GM12878 (cell line): ENCODE data around the gene SRSF2. TPM values are rescaled to one million over a fixed set of nuclear protein-coding genes. Genes with fewer than 3 reads are reported as not detected.
"Not testable (repeated sequence)": the region's sequence is repeated elsewhere in the genome, so short reads cannot be mapped to it uniquely, and the experiment has no call there.

Source experiments
- ATAC-seq: fragments of 200-7000 bp; cut with Tn5 transposase; 3 replicates; pipeline ENCODE4 v1.9.1; 2020; ENCODE audit warnings: mild to moderate bottlenecking, moderate library complexity
- BruUV-seq: library from RNA; stranded (reverse); fragments of 400-500 nt; replicated peaks from 2 replicates; lab custom pipeline; 2021; lab: Mats Ljungman, UMichigan
- CTCF ChIA-PET: fragments of 300-600 bp; sonication (Branson Sonifier 250); formaldehyde crosslinking; extraction: SDS; loops from one replicate; lab custom pipeline; 2021; ENCODE audit warnings: inconsistent platforms; lab: Yijun Ruan, JAX
- POLR2A ChIA-PET: fragments of 350-600 bp; formaldehyde crosslinking; extraction: SDS; loops from one replicate; lab custom pipeline; 2021; ENCODE audit warnings: inconsistent platforms; lab: Charles Lee
- RAD21 ChIA-PET: fragments of 300-600 bp; sonication (Branson Sonifier 250); formaldehyde crosslinking; loops from one replicate; lab custom pipeline; 2023; ENCODE audit warnings: antibody characterized with exemption; ENCODE audit not compliant: unreplicated experiment; lab: Charles Lee
- SMC1A ChIA-PET: fragments of 300-600 bp; sonication (Branson Sonifier 250); formaldehyde crosslinking; loops from one replicate; lab custom pipeline; 2023; ENCODE audit not compliant: unreplicated experiment, uncharacterized antibody; lab: Charles Lee
- DNase-seq: peaks from one replicate; pipeline ENCODE4 v3.0.0-alpha.2; 2011; ENCODE audit warnings: low read depth, low spot score
- FAIRE-seq: peaks from 3 replicates; lab custom pipeline; 2011; peaks lifted over from hg19 to GRCh38; lab: Jason Lieb, UNC
- H2AFZ ChIP-seq: 2 replicates; pipeline ENCODE4 v1.6.0; 2011; ENCODE audit warnings: low read depth, low read length, control low read depth; ENCODE audit not compliant: control insufficient read depth
- H3K27ac ChIP-seq: 2 replicates; pipeline ENCODE4 v1.5.1; 2011; ENCODE audit warnings: control low read depth; ENCODE audit not compliant: control insufficient read depth, insufficient read depth
- H3K27me3 ChIP-seq, 2 experiments: replicated peaks in 1 of 2; 2 replicates each; pipeline versions ENCODE4 v1.6.0 to v1.6.1; 2011; ENCODE audit warnings: low read length in 1 of 2; ENCODE audit not compliant: control insufficient read depth in 2 of 2, insufficient read depth in 2 of 2
- H3K36me3 ChIP-seq, 2 experiments: 2 replicates each; pipeline ENCODE4 v1.5.1; 2011; ENCODE audit warnings: low read length in 1 of 2; ENCODE audit not compliant: control insufficient read depth in 2 of 2, insufficient read depth in 2 of 2
- H3K4me1 ChIP-seq: 2 replicates; pipeline ENCODE4 v1.6.1; 2011; ENCODE audit warnings: mild to moderate bottlenecking, low read length, moderate library complexity, mixed read lengths; ENCODE audit not compliant: control insufficient read depth, insufficient read depth
- H3K4me2 ChIP-seq: 2 replicates; pipeline ENCODE4 v1.6.0; 2011; ENCODE audit warnings: control low read depth; ENCODE audit not compliant: control insufficient read depth, insufficient read depth
- H3K4me3 ChIP-seq: fragments of 200-600 bp; sonication (generic); 2 replicates; pipeline ENCODE4 v1.5.1; 2016
- H3K79me2 ChIP-seq: 2 replicates; pipeline ENCODE4 v1.6.0; 2011; ENCODE audit warnings: low read length; ENCODE audit not compliant: control insufficient read depth, insufficient read depth
- H3K9ac ChIP-seq: 2 replicates; pipeline ENCODE4 v1.8.0; 2011; ENCODE audit warnings: low read length, control low read depth, mixed read lengths; ENCODE audit not compliant: control insufficient read depth, insufficient read depth
- H3K9me3 ChIP-seq: replicated peaks from 3 replicates; pipeline ENCODE4 v1.5.1; 2011; ENCODE audit warnings: mild to moderate bottlenecking, low read length; ENCODE audit not compliant: control insufficient read depth, insufficient read depth
- H4K20me1 ChIP-seq: 2 replicates; pipeline ENCODE4 v1.6.0; 2011; ENCODE audit not compliant: control insufficient read depth, insufficient read depth
- ASH2L ChIP-seq: fragments of 300-600, 200-600 bp; sonication (generic); IDR thresholded peaks from 2 replicates; pipeline ENCODE4 v1.6.1; 2017; ENCODE audit warnings: low read depth, mild to moderate bottlenecking, borderline replicate concordance
- BCL11A ChIP-seq: IDR thresholded peaks from 2 replicates; pipeline ENCODE4 v1.6.1; 2011; ENCODE audit warnings: low read depth, low read length
- CBFB ChIP-seq: IDR thresholded peaks from 2 replicates; pipeline ENCODE4 v1.6.1; 2016; ENCODE audit warnings: antibody characterized with exemption, low read depth
- MAX ChIP-seq: IDR thresholded peaks from 2 replicates; pipeline ENCODE4 v1.6.1; 2012; ENCODE audit warnings: low read depth, low read length, improper control_type of control experiment
- MEF2A ChIP-seq: IDR thresholded peaks from 2 replicates; pipeline ENCODE4 v1.6.1; 2011; ENCODE audit warnings: low read depth, mild to moderate bottlenecking, low read length, moderate library complexity; ENCODE audit not compliant: insufficient read depth
- MTA2 ChIP-seq: fragments of 450-650 bp; IDR thresholded peaks from 2 replicates; pipeline ENCODE4 v1.6.1; 2016; ENCODE audit warnings: low read depth, mild to moderate bottlenecking, moderate library complexity
- NFYA ChIP-seq: IDR thresholded peaks from 2 replicates; pipeline ENCODE4 v1.6.1; 2011; ENCODE audit warnings: low read depth, mild to moderate bottlenecking, low read length, improper control_type of control experiment, borderline replicate concordance
- SUPT20H ChIP-seq: IDR thresholded peaks from 2 replicates; pipeline ENCODE4 v1.6.1; 2011; ENCODE audit warnings: low read depth, mild to moderate bottlenecking, low read length, moderate library complexity, borderline replicate concordance; ENCODE audit not compliant: control insufficient read depth
- YY1 ChIP-seq: IDR thresholded peaks from 2 replicates; pipeline ENCODE4 v1.6.1; 2011; ENCODE audit warnings: low read depth, mild to moderate bottlenecking, low read length
- WGBS: methylation state at CpG from one replicate; pipeline ENCODE4 v1.1.6; 2016; ENCODE audit warnings: low lambda C conversion rate; ENCODE audit not compliant: insufficient replicate concordance, insufficient coverage; ENCODE audit errors: missing lambda C conversion rate; 5-methylcytosine and 5-hydroxymethylcytosine counted together
- in situ Hi-C: fragments of 300-500 bp; cut with MboI; formaldehyde crosslinking; loops from 9 replicates; pipeline ENCODE4 v1.14.3; 2018; ENCODE audit warnings: mixed read lengths
- intact Hi-C: fragments of 100-400 bp; cut with micrococcal nuclease; formaldehyde crosslinking; loops from one replicate; pipeline ENCODE4 v1.14.2; 2022; ENCODE audit not compliant: unreplicated experiment
- polyA plus RNA-seq, 11 experiments: library from polyadenylated mRNA; depleted of rRNA in 4 of 11; unstranded in 6 of 11; stranded (reverse) in 5 of 11; fragments of >200 nt; fragmentation: Nextera tagmentation in 4 of 11; fragmentation: Illumina TruSeq in 1 of 11; extraction: Ambion mirVana in 4 of 11; extraction: Trizol in 1 of 11; gene quantifications; 1 replicate in 1 of 11; 2 replicates in 10 of 11; pipeline versions ENCODE4 v1.2.1 to v1.2.3, GENCODE V29; 2011 to 2016; ENCODE audit warnings: inconsistent platforms in 2 of 11, missing spikeins in 2 of 11, low read depth in 1 of 11
- total RNA-seq, 4 experiments: library from RNA; depleted of rRNA in 3 of 4; stranded (reverse); fragments of >200 nt in 3 of 4; fragmentation: Illumina TruSeq in 1 of 4; extraction: Trizol in 1 of 4; gene quantifications; 2 replicates each; pipeline versions ENCODE4 v1.2.1 to v1.2.3, GENCODE V29; 2013 to 2021
- TF ChIP-seq, protein P1 (sequence below), 3 experiments: IDR thresholded peaks in 2 of 3; conservative IDR thresholded peaks in 1 of 3; 2 replicates each; pipeline ENCODE4 v1.5.1; 2011; ENCODE audit warnings: low read depth in 3 of 3, low read length in 3 of 3, mild to moderate bottlenecking in 3 of 3, control low read depth in 2 of 3, moderate library complexity in 2 of 3, inconsistent platforms in 1 of 3, mixed read lengths in 1 of 3; ENCODE audit not compliant: control insufficient read depth in 2 of 3, insufficient read depth in 1 of 3; ENCODE audit errors: extremely low read depth in 1 of 3
- TF ChIP-seq, protein P2 (sequence below): fragments of 450-650 bp; formaldehyde crosslinking; IDR thresholded peaks from 2 replicates; pipeline ENCODE4 v1.5.0; 2022; ENCODE audit warnings: mild to moderate bottlenecking, missing genetic modification characterization

Gene SRSF2
- total and polyA plus RNA-seq, 10 of the 15 experiments (the other 5 are each of a cell fraction or from before 2014, with no cell fraction given) = 225 to 795 (median 410) TPM

DNA sequence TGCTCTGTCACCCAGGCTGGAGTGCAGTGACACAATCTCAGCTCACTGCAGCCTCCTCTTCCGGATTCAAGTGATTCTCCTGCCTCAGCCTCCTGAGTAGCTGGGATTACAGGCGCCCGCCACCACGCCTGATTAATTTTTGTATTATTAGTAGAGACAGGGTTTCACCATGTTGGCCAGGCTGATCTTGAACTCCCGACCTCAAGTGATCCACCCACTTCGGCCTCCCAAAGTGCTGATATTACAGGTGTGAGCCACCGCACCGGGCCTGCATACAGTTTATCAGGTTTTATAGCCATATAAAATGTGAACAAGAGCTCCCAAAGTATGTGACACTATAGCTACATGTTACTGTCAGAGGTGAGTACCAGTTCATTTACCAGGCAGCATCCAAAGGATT lies 14.2 kb downstream of the SRSF2 start:
- H3K27me3 ChIP-seq, H3K9me3 ChIP-seq, FAIRE-seq, H3K27ac ChIP-seq, H4K20me1 ChIP-seq, BruUV-seq, intact Hi-C loops, H3K4me3 ChIP-seq, in situ Hi-C loops, RAD21 ChIA-PET, H2AFZ ChIP-seq, DNase-seq, H3K4me2 ChIP-seq, SMC1A ChIA-PET, ATAC-seq, H3K9ac ChIP-seq, H3K4me1 ChIP-seq: not testable (repeated sequence)
- WGBS = 98% methylated on average over 8 of the region's 8 CpGs
- Histone ChIP-seq H3K36me3 (peaks cover 12 to 32% of the 10 kb centered on the region in 2 experiments), H3K79me2 (peaks cover 44% of the 10 kb centered on the region)
- POLR2A ChIA-PET = interaction anchor here (0.6 to 1.9 kb wide), 2 partner anchors 10 to 345 kb away, joined by 3 to 5 read pairs; no protein-coding TSS in a partner anchor
- CTCF ChIA-PET = interaction anchor here (0.6 to 7.2 kb wide), 4 partner anchors 8 to 15 kb away, joined by 3 to 65 read pairs (median 4); no protein-coding TSS in a partner anchor

GRCh38 chr17:76722279-76722678 lies 14.9 kb downstream of the SRSF2 start:
- BruUV-seq = no TSS peak
- no peak for DNase-seq
- Histone ChIP-seq H3K4me2 (peak overlapping the region; percentile 18; the same call in 1 of the 2 replicates), H3K79me2 (peaks cover 37% of the 10 kb centered on the region), H3K36me3 (peaks cover 12 to 32% of the 10 kb centered on the region in 2 experiments), H3K4me1 (no peaks in the 10 kb centered on the region), H3K4me3 (no peak overlapping the region), H3K27ac (no peak overlapping the region), H3K27me3 (no peaks in the 10 kb centered on the region), H3K9me3 (no peaks in the 10 kb centered on the region), H4K20me1 (no peaks in the 10 kb centered on the region), H2AFZ (no peak overlapping the region), H3K9ac (no peak overlapping the region)
- no peak for FAIRE-seq
- RAD21 ChIA-PET = no interaction called here
- intact Hi-C loops (no loop called here), in situ Hi-C loops (no loop called here)
- POLR2A ChIA-PET = interaction anchor here (0.6 to 1.9 kb wide), 4 partner anchors 10 to 891 kb away, joined by 3 to 5 read pairs (median 3); no protein-coding TSS in a partner anchor
- SMC1A ChIA-PET = interaction anchor here (1.5 kb wide), 1 partner anchor 9 kb away, joined by 3 read pairs; no protein-coding TSS in a partner anchor
- no peak for ATAC-seq
- WGBS = 89% methylated on average over 8 of the region's 8 CpGs
- CTCF ChIA-PET = interaction anchor here (1.1 kb wide), 1 partner anchor 9 kb away, joined by 3 read pairs; no protein-coding TSS in a partner anchor
- TF ChIP-seq BCL11A (no peak), MTA2 (no peak), ASH2L (no peak), CBFB (no peak), YY1 (no peak), SUPT20H (no peak), NFYA (no peak), MEF2A (no peak), MAX (no peak)
- TF ChIP-seq, protein P1, sequence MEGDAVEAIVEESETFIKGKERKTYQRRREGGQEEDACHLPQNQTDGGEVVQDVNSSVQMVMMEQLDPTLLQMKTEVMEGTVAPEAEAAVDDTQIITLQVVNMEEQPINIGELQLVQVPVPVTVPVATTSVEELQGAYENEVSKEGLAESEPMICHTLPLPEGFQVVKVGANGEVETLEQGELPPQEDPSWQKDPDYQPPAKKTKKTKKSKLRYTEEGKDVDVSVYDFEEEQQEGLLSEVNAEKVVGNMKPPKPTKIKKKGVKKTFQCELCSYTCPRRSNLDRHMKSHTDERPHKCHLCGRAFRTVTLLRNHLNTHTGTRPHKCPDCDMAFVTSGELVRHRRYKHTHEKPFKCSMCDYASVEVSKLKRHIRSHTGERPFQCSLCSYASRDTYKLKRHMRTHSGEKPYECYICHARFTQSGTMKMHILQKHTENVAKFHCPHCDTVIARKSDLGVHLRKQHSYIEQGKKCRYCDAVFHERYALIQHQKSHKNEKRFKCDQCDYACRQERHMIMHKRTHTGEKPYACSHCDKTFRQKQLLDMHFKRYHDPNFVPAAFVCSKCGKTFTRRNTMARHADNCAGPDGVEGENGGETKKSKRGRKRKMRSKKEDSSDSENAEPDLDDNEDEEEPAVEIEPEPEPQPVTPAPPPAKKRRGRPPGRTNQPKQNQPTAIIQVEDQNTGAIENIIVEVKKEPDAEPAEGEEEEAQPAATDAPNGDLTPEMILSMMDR (IDR thresholded peaks at IDR 0.05 in 2 of 3, conservative IDR thresholded peaks at IDR 0.05 in 1 of 3; ENCODE audit: control insufficient read depth in 2 of 3, extremely low read depth in 1 of 3, insufficient read depth in 1 of 3, low read depth in 3 of 3, low read length in 3 of 3) = no peak
- TF ChIP-seq, protein P2, sequence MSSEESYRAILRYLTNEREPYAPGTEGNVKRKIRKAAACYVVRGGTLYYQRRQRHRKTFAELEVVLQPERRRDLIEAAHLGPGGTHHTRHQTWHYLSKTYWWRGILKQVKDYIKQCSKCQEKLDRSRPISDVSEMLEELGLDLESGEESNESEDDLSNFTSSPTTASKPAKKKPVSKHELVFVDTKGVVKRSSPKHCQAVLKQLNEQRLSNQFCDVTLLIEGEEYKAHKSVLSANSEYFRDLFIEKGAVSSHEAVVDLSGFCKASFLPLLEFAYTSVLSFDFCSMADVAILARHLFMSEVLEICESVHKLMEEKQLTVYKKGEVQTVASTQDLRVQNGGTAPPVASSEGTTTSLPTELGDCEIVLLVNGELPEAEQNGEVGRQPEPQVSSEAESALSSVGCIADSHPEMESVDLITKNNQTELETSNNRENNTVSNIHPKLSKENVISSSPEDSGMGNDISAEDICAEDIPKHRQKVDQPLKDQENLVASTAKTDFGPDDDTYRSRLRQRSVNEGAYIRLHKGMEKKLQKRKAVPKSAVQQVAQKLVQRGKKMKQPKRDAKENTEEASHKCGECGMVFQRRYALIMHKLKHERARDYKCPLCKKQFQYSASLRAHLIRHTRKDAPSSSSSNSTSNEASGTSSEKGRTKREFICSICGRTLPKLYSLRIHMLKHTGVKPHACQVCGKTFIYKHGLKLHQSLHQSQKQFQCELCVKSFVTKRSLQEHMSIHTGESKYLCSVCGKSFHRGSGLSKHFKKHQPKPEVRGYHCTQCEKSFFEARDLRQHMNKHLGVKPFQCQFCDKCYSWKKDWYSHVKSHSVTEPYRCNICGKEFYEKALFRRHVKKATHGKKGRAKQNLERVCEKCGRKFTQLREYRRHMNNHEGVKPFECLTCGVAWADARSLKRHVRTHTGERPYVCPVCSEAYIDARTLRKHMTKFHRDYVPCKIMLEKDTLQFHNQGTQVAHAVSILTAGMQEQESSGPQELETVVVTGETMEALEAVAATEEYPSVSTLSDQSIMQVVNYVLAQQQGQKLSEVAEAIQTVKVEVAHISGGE (CRISPR knock-in tag) = no peak
